K562 (cell line): ENCODE data around the gene LEPROT. TPM values are rescaled to one million over a fixed set of nuclear protein-coding genes. Genes with fewer than 3 reads are reported as not detected.

Source experiments
- CCNT2 ChIP-seq: IDR thresholded peaks from 2 replicates; pipeline ENCODE4 v1.6.1; 2011; ENCODE audit warnings: borderline replicate concordance, low read depth, mild to moderate bottlenecking, moderate library complexity, mixed read lengths, low read length; ENCODE audit not compliant: insufficient read length; ENCODE audit errors: extremely low read depth
- FUS ChIP-seq: fragments of 200-400 bp; formaldehyde crosslinking; optimal IDR thresholded peaks from 2 replicates; pipeline ENCODE3; 2017; ENCODE audit warnings: low read depth, low read length
- HDAC3 ChIP-seq: fragments of 450-650 bp; IDR thresholded peaks from 2 replicates; pipeline ENCODE4 v1.6.1; 2018; ENCODE audit warnings: borderline replicate concordance, mild to moderate bottlenecking, moderate library complexity; ENCODE audit not compliant: partially characterized antibody
- KHSRP ChIP-seq: fragments of 450-650 bp; IDR thresholded peaks from 2 replicates; pipeline ENCODE4 v1.6.1; 2017
- MYC ChIP-seq, 2 experiments: fragments of 250-450 bp in 1 of 2; sonication (Bioruptor Pico) in 1 of 2; IDR thresholded peaks; 2 replicates each; pipeline versions ENCODE4 v1.5.1 to v1.6.1; 2012 to 2021; ENCODE audit warnings: low read depth in 2 of 2, borderline replicate concordance in 1 of 2, improper control_type of control experiment in 1 of 2, low read length in 1 of 2, mild to moderate bottlenecking in 1 of 2, moderate library complexity in 1 of 2
- NELFE ChIP-seq: IDR thresholded peaks from 2 replicates; pipeline ENCODE4 v1.6.1; 2011; ENCODE audit warnings: mild to moderate bottlenecking; ENCODE audit not compliant: insufficient read depth, insufficient read length
- NFXL1 ChIP-seq: fragments of 450-650 bp; formaldehyde crosslinking; IDR thresholded peaks from 2 replicates; pipeline ENCODE4 v1.4.0; 2021; ENCODE audit warnings: mild to moderate bottlenecking
- PHF21A ChIP-seq: fragments of 450-650 bp; IDR thresholded peaks from 2 replicates; pipeline ENCODE4 v1.6.1; 2017; ENCODE audit warnings: low read depth, borderline replicate concordance
- POLR3A ChIP-seq: IDR thresholded peaks from 2 replicates; pipeline ENCODE4 v1.6.1; 2011; ENCODE audit warnings: borderline replicate concordance, mild to moderate bottlenecking, moderate library complexity; ENCODE audit not compliant: insufficient read length, insufficient read depth; ENCODE audit errors: extremely low read depth
- PPARD ChIP-seq: fragments of 250-450 bp; sonication (Bioruptor Pico); IDR thresholded peaks from 2 replicates; pipeline ENCODE4 v1.8.0; 2022; ENCODE audit warnings: inconsistent platforms, mild to moderate bottlenecking, moderate library complexity
- PRPF4 ChIP-seq: fragments of 200-400 bp; formaldehyde crosslinking; IDR thresholded peaks from one replicate; pipeline ENCODE4 v1.6.1; 2017; ENCODE audit warnings: low read length, low read depth, mild to moderate bottlenecking; ENCODE audit not compliant: insufficient read depth, poor library complexity, severe bottlenecking
- RBM34 ChIP-seq: fragments of 200-400 bp; formaldehyde crosslinking; IDR thresholded peaks from 2 replicates; pipeline ENCODE4 v1.6.1; 2018; ENCODE audit warnings: low read length, borderline replicate concordance; ENCODE audit not compliant: insufficient read depth
- RFX1 ChIP-seq: fragments of 450-650 bp; IDR thresholded peaks from 2 replicates; pipeline ENCODE4 v1.6.1; 2016; ENCODE audit warnings: mild to moderate bottlenecking, moderate library complexity
- TEAD2 ChIP-seq: fragments of 450-650 bp; IDR thresholded peaks from 2 replicates; pipeline ENCODE4 v1.6.1; 2016; ENCODE audit warnings: missing genetic modification characterization, control low read depth, missing compliant biosample characterization
- ZC3H4 ChIP-seq: sonication (generic); formaldehyde crosslinking; IDR thresholded peaks from 2 replicates; pipeline ENCODE4 v1.9.0; 2021; ENCODE audit warnings: missing genetic modification reagents, borderline replicate concordance
- ZEB2 ChIP-seq: fragments of 450-650 bp; IDR thresholded peaks from 2 replicates; pipeline ENCODE4 v1.6.1; 2016
- ZNF347 ChIP-seq: fragments of 450-650 bp; formaldehyde crosslinking; IDR thresholded peaks from 2 replicates; pipeline ENCODE4 v1.4.0; 2020; ENCODE audit warnings: low read depth, mild to moderate bottlenecking, moderate library complexity
- ZNF444 ChIP-seq: fragments of 250-450 bp; sonication (Bioruptor Pico); IDR thresholded peaks from 2 replicates; pipeline ENCODE4 v1.4.0; 2020; ENCODE audit warnings: mild to moderate bottlenecking, moderate library complexity
- ZZZ3 ChIP-seq: fragments of 450-650 bp; IDR thresholded peaks from 2 replicates; pipeline ENCODE4 v1.6.1; 2016; ENCODE audit warnings: antibody characterized with exemption, mild to moderate bottlenecking, moderate library complexity
- polyA plus RNA-seq, 8 experiments: library from polyadenylated mRNA; depleted of rRNA in 4 of 8; stranded (reverse) in 5 of 8; unstranded in 3 of 8; fragments of >200 nt; fragmentation: Nextera tagmentation in 2 of 8; fragmentation: Illumina TruSeq in 1 of 8; extraction: Ambion mirVana in 2 of 8; extraction: Trizol in 1 of 8; gene quantifications; 2 replicates each; pipeline versions ENCODE4 v1.2.1 to v1.2.3, GENCODE V29; 2011 to 2014; ENCODE audit warnings: inconsistent platforms in 1 of 8, missing spikeins in 1 of 8
- total RNA-seq, 7 experiments: library from RNA; depleted of rRNA in 6 of 7; stranded (reverse); fragments of >200 nt in 6 of 7; fragmentation: Illumina TruSeq in 2 of 7; extraction: Trizol in 2 of 7; gene quantifications; 2 replicates each; pipeline versions ENCODE4 v1.2.1 to v1.2.3, GENCODE V29; 2011 to 2021; ENCODE audit warnings: low replicate concordance in 1 of 7
- TF ChIP-seq, protein P1 (sequence below): fragments of 250-450 bp; sonication (Bioruptor Pico); IDR thresholded peaks from 2 replicates; pipeline ENCODE4 v1.8.0; 2022; ENCODE audit warnings: inconsistent platforms, mild to moderate bottlenecking, moderate library complexity, borderline replicate concordance
- TF ChIP-seq, protein P2 (sequence below): fragments of 450-650 bp; IDR thresholded peaks from 2 replicates; pipeline ENCODE4 v1.6.1; 2016; ENCODE audit warnings: antibody characterized with exemption
- TF ChIP-seq, protein P3 (sequence below): fragments of 450-650 bp; IDR thresholded peaks from 2 replicates; pipeline ENCODE4 v1.6.1; 2018; ENCODE audit not compliant: partially characterized antibody

LEPROT gene
- total and polyA plus RNA-seq, 9 of the 15 experiments (the other 6 are each of a cell fraction or from before 2014, with no cell fraction given), result 28.1 to 97.5 (median 45.8) TPM

DNA sequence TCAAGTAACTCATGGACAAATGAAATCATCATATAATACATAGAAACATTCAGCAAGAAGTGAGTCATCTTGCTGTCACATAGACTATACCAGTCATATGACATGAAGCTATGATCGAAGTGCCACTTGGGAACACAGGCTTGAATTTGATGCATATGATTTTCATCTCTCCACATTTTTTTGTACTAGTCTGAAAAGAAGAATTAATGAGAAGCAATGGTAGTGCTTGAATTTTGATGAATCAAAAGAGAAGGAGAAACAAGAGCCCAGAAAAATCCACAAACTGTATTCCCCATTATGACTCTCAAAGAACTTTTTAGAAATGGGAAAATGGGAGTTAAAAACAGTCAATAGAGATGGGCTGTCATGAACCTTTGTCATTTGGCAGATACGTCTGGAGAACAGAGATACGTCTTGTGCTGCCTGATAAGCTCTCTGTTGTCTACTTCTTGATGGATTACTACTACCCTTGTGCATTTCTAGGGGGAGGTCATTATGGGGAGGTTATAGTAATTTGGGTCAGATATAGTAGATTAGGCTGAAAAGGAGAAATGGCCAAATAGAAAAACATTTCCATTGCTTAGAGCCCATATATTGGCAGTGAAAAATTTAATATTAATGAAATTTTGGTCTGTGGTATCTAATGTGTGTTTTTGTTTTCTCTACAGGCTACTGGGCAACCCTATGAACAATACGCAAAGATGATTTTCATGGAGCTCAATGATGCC lies 8.0 kb upstream of the LEPROT start (continued):
- TF ChIP-seq POLR3A, result no peak
- TF ChIP-seq NFXL1 (CRISPR knock-in tag), result no peak
- TF ChIP-seq, protein P1, sequence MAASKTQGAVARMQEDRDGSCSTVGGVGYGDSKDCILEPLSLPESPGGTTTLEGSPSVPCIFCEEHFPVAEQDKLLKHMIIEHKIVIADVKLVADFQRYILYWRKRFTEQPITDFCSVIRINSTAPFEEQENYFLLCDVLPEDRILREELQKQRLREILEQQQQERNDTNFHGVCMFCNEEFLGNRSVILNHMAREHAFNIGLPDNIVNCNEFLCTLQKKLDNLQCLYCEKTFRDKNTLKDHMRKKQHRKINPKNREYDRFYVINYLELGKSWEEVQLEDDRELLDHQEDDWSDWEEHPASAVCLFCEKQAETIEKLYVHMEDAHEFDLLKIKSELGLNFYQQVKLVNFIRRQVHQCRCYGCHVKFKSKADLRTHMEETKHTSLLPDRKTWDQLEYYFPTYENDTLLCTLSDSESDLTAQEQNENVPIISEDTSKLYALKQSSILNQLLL (CRISPR knock-in tag), result no peak
- TF ChIP-seq PHF21A, result no peak
- peak; percentile 99 for TF ChIP-seq CCNT2
- TF ChIP-seq TEAD2 (tag), result no peak
- no peak for TF ChIP-seq RBM34
- no peak for TF ChIP-seq ZZZ3
- TF ChIP-seq, protein P2, sequence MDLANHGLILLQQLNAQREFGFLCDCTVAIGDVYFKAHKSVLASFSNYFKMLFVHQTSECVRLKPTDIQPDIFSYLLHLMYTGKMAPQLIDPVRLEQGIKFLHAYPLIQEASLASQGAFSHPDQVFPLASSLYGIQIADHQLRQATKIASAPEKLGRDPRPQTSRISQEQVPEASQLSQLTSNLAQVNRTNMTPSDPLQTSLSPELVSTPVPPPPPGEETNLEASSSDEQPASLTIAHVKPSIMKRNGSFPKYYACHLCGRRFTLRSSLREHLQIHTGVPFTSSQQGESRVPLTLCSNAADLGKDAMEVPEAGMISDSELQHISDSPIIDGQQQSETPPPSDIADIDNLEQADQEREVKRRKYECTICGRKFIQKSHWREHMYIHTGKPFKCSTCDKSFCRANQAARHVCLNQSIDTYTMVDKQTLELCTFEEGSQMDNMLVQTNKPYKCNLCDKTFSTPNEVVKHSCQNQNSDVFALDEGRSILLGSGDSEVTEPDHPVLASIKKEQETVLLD, result peak; percentile 82; the same call in 1 of the 2 replicates
- no peak for TF ChIP-seq NELFE
- peak; percentile 97 for TF ChIP-seq HDAC3
- peak; percentile 78 for TF ChIP-seq ZEB2
- TF ChIP-seq, protein P3, sequence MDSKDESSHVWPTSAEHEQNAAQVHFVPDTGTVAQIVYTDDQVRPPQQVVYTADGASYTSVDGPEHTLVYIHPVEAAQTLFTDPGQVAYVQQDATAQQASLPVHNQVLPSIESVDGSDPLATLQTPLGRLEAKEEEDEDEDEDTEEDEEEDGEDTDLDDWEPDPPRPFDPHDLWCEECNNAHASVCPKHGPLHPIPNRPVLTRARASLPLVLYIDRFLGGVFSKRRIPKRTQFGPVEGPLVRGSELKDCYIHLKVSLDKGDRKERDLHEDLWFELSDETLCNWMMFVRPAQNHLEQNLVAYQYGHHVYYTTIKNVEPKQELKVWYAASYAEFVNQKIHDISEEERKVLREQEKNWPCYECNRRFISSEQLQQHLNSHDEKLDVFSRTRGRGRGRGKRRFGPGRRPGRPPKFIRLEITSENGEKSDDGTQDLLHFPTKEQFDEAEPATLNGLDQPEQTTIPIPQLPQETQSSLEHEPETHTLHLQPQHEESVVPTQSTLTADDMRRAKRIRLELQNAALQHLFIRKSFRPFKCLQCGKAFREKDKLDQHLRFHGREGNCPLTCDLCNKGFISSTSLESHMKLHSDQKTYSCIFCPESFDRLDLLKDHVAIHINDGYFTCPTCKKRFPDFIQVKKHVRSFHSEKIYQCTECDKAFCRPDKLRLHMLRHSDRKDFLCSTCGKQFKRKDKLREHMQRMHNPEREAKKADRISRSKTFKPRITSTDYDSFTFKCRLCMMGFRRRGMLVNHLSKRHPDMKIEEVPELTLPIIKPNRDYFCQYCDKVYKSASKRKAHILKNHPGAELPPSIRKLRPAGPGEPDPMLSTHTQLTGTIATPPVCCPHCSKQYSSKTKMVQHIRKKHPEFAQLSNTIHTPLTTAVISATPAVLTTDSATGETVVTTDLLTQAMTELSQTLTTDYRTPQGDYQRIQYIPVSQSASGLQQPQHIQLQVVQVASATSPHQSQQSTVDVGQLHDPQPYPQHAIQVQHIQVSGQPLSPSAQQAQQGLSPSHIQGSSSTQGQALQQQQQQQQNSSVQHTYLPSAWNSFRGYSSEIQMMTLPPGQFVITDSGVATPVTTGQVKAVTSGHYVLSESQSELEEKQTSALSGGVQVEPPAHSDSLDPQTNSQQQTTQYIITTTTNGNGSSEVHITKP, result peak; percentile 65
- peak; percentile 87 for TF ChIP-seq KHSRP
- TF ChIP-seq ZNF347 (CRISPR knock-in tag), result no peak
- TF ChIP-seq MYC (IDR thresholded peaks at IDR 0.05; ENCODE audit: low read depth, low read length), result 0 out of 2 replicates have a peak, but pooled peaks have one; percentile 49
- TF ChIP-seq MYC (CRISPR knock-in tag; IDR thresholded peaks at IDR 0.05; ENCODE audit: borderline replicate concordance, low read depth), result no peak
- peak; percentile 71; the same call in 1 of the 2 replicates for TF ChIP-seq ZNF444 (CRISPR knock-in tag)
- no peak for TF ChIP-seq PPARD (CRISPR knock-in tag)
- TF ChIP-seq RFX1, result no peak
- TF ChIP-seq FUS, result no peak
- no peak for TF ChIP-seq ZC3H4 (CRISPR knock-in tag)
- TF ChIP-seq PRPF4, result no peak
